ENCODE results near the gene TMEM35A.

Gene TMEM35A

DNA sequence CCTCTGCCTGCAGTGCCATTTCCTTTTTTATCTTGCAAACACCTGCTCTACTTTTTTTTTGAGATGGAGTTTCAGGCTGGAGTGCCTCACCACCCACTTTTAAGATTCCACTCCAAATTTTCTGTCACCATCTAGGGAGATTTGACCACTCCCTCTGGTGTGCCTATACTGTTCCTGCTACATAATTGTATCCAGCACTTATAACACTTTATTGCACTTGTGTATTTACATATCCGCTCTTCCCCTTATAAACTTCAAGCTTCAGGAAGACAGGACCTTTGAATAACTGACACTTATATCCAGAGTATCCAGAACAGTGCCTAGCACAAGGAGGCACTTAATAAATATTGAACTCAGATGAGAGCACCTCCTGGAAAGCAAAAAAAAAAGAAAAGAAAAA lies 13.1 kb downstream of the TMEM35A start:
- no peak for DNase-seq
- no peak for TF ChIP-seq POLR2A (IDR thresholded peaks at IDR 0.05; ENCODE audit: low read length)
- TF ChIP-seq GATA1 (IDR thresholded peaks at IDR 0.05; ENCODE audit: low read depth, low read length) = no peak

DNA sequence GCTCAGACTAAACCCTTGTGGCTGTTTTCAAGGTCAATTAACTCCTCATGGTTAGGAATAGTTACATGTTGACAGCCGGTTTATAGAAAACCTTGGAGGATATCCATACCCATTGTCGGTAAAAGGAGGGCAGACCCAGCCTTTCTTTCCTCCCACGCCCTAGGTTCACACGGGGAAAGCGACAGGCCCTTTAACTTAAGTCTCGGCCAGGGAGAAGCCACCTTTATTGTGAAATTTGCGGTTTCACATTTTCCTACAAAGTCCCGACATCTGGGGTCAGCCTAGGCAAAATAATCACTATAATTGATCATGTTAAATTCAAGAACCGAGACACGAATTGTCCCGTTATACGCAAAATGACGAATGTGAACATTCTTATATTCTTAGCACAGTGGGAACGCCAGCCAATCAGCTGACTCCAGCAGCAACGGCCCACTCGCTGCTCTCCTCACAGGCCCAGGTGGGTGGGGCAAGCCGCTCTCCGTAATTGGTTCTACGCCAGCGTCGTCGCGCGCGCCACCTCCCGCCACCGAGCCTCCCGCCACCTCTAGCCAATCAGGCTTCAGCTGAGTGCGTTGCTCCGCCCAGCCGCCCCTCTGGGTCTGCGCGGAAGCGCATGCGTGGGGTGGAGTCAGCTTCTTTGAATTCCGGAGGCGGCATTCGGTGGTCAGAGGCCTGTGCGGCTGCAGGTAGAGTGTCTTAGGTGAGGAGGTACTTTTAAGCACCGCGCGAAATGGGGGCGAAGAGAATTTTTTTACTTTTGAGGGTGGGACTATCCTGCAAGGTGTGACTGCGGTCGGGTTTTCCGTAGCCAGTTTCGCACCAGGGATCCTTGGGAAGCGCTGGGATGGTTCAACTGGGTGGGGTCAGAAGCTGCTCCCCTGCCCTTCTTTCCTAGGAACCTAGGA lies 19.1 kb downstream of the TMEM35A start, which contains the start of gene CENPI:
TSS of gene CENPI (plus strand) at position 659 of the 908 bp plus-strand sequence. CDS start 2,867 bp downstream, outside the sequence.
- TF ChIP-seq POLR2A (IDR thresholded peaks at IDR 0.05; ENCODE audit: low read length) (peak; percentile 84), GATA1 (IDR thresholded peaks at IDR 0.05; ENCODE audit: low read depth, low read length) (no peak)
- peak; percentile 96 to 97 for DNase-seq

DNA sequence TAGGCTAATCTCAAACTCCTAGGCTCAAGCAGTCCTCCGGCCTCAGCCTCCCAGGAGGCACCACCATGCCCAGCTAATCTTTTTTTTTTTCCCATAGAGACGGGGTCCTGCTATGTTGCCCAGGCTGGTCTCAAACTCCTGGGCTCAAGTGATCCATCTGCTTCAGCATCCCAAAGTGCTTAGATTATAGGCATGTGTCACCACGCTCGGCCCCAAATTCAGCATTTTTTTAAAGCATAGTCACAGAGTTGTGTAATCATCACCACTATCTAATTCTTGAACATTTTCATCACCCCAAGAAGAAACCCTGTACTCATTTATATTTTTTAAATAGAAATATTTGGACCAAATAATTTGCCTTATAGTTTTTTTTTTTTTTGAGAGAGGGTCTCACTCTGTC lies 29.6 kb downstream of the TMEM35A start:
- TF ChIP-seq POLR2A (IDR thresholded peaks at IDR 0.05; ENCODE audit: low read length) (no peak), GATA1 (IDR thresholded peaks at IDR 0.05; ENCODE audit: low read depth, low read length) (no peak)
- DNase-seq = no peak

DNA sequence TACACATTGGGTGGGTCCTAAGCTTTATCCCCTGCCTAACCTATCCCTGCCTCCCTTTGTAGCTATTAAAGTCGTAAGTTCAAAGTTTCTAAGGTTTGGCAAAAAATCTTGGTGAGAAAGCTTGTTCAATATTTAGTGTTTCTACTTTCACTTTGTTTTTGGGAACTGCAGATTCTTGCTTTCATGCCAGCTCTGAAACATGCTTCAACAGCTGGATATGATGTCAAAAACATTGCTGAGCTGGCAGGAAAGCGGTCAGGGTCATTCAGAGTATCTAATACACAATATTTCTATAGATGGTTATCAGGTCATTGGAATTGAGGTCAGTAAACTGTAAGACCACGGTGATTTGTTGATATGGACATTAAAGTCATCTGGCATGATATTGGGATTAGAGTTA lies 39.0 kb downstream of the TMEM35A start:
- no peak for DNase-seq
- TF ChIP-seq POLR2A (IDR thresholded peaks at IDR 0.05; ENCODE audit: low read length) = no peak
- no peak for TF ChIP-seq GATA1 (IDR thresholded peaks at IDR 0.05; ENCODE audit: low read depth, low read length)

DNA sequence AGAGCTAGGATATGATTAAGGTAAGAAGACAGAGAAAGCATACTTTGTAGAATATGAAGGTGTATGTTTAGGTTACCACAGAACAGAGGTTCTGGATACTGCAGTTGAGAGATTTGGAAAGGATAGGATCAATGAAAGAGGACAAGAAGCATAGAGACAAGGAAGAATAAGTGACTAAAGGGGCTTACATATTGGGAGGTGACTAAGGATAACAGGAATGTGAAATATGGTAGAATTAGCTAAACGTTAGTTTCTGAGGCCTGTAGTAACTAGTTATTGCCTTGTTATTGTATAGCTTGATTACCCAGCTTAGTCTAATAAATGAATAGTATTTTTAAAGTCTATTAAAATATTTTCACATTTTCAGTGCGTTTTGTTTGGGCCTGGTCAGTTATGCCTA lies 57.6 kb downstream of the TMEM35A start:
- no peak for DNase-seq
- no peak for TF ChIP-seq GATA1 (IDR thresholded peaks at IDR 0.05; ENCODE audit: low read depth, low read length)
- TF ChIP-seq POLR2A (IDR thresholded peaks at IDR 0.05; ENCODE audit: low read length) = no peak

Data from erythroblast (primary cell).